Sigmoid colon (tissue), 4 donors: ENCODE measurements around the gene MGAT5.

Experiments
- POLR2AphosphoS5 ChIP-seq, 4 donors: sonication (generic); formaldehyde crosslinking; IDR thresholded peaks; one replicate each; pipeline ENCODE4 v1.6.1; 2017; ENCODE audit warnings: antibody characterized with exemption in 4 of 4
- TF ChIP-seq, protein P1 (sequence below), 4 experiments: fragments of 450-650 bp in 3 of 4; fragments of 200-600 bp in 1 of 4; IDR thresholded peaks; one replicate each; pipeline ENCODE4 v1.5.1; 2016 to 2019; ENCODE audit warnings: antibody characterized with exemption in 4 of 4, mild to moderate bottlenecking in 3 of 4, moderate library complexity in 2 of 4

GRCh38 chr2:134247679-134248078 lies 6.2 kb upstream of the MGAT5 start:
- TF ChIP-seq, protein P1, sequence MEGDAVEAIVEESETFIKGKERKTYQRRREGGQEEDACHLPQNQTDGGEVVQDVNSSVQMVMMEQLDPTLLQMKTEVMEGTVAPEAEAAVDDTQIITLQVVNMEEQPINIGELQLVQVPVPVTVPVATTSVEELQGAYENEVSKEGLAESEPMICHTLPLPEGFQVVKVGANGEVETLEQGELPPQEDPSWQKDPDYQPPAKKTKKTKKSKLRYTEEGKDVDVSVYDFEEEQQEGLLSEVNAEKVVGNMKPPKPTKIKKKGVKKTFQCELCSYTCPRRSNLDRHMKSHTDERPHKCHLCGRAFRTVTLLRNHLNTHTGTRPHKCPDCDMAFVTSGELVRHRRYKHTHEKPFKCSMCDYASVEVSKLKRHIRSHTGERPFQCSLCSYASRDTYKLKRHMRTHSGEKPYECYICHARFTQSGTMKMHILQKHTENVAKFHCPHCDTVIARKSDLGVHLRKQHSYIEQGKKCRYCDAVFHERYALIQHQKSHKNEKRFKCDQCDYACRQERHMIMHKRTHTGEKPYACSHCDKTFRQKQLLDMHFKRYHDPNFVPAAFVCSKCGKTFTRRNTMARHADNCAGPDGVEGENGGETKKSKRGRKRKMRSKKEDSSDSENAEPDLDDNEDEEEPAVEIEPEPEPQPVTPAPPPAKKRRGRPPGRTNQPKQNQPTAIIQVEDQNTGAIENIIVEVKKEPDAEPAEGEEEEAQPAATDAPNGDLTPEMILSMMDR (IDR thresholded peaks at IDR 0.05), result no peak
- no peak for TF ChIP-seq POLR2AphosphoS5 (IDR thresholded peaks at IDR 0.05)
